ENCODE results near the gene WDR89.
"Not testable (repeated sequence)": the region's sequence is repeated elsewhere in the genome, so short reads cannot be mapped to it uniquely, and the experiment has no call there.

WDR89 gene

GRCh38 chr14:63594455-63595372 lies 47.0 kb downstream of the WDR89 start:
- no peak for TF ChIP-seq ZFX (IDR thresholded peaks at IDR 0.05; ENCODE audit: borderline replicate concordance)
- TF ChIP-seq, protein P1, sequence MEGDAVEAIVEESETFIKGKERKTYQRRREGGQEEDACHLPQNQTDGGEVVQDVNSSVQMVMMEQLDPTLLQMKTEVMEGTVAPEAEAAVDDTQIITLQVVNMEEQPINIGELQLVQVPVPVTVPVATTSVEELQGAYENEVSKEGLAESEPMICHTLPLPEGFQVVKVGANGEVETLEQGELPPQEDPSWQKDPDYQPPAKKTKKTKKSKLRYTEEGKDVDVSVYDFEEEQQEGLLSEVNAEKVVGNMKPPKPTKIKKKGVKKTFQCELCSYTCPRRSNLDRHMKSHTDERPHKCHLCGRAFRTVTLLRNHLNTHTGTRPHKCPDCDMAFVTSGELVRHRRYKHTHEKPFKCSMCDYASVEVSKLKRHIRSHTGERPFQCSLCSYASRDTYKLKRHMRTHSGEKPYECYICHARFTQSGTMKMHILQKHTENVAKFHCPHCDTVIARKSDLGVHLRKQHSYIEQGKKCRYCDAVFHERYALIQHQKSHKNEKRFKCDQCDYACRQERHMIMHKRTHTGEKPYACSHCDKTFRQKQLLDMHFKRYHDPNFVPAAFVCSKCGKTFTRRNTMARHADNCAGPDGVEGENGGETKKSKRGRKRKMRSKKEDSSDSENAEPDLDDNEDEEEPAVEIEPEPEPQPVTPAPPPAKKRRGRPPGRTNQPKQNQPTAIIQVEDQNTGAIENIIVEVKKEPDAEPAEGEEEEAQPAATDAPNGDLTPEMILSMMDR (IDR thresholded peaks at IDR 0.05): no peak
- H3K27ac ChIP-seq: no peak overlapping the region

DNA sequence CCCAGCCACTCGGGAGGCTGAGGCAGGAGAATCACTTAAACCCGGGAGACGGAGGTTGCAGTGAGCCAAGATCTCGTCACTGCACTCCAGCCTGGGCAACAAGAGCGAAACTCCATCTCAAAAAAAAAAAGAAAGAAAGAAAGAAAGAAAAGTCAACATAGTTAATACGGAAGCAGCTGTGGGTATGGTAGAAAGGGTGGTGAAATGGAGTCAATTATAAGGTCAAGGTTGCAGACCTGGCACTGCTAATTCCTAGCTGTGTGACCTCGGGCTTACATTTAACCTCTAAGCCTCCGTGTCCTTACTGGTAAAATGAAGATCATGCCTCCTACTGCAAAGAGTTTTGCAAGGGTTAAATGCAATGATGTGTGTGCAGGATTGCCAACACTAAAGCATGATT lies 58.6 kb downstream of the WDR89 start:
- H3K27ac ChIP-seq: not testable (repeated sequence)

- no peak overlapping the region for H3K27ac ChIP-seq
- TF ChIP-seq, protein P1 (IDR thresholded peaks at IDR 0.05): no peak
- no peak for TF ChIP-seq ZFX (IDR thresholded peaks at IDR 0.05; ENCODE audit: borderline replicate concordance)
Observed at GRCh38 chr14:63581491-63581890, 60.2 kb downstream of the WDR89 start.

DNA sequence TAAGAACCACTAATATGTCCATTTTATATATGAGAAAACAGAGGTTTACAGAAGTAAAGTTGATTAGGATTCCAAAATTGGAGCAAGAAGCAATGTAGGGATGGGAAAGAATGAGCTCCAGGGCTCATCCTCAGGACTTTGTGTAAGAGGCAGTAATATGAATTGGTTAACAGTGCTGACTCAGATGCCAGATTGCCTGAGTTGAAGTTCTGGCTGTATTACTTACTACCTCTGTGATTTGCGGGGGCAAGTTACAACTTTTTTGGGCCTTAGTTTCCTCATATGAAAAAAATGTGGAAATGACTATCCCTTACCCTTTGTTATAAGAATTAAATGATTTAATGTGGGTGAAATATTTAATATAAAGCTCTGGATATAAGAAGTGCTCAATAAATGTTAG lies 63.4 kb downstream of the WDR89 start:
- TF ChIP-seq, protein P1 (IDR thresholded peaks at IDR 0.05): no peak
- TF ChIP-seq ZFX (IDR thresholded peaks at IDR 0.05; ENCODE audit: borderline replicate concordance): no peak
- H3K27ac ChIP-seq: no peak overlapping the region

- TF ChIP-seq, protein P1 (IDR thresholded peaks at IDR 0.05): no peak
- TF ChIP-seq ZFX (IDR thresholded peaks at IDR 0.05; ENCODE audit: borderline replicate concordance): no peak
- no peak overlapping the region for H3K27ac ChIP-seq
Observed at GRCh38 chr14:63573581-63573980, 68.1 kb downstream of the WDR89 start.

GRCh38 chr14:63565448-63565847 lies 76.2 kb downstream of the WDR89 start:
- TF ChIP-seq ZFX (IDR thresholded peaks at IDR 0.05; ENCODE audit: borderline replicate concordance): no peak
- TF ChIP-seq, protein P1 (IDR thresholded peaks at IDR 0.05): no peak
- H3K27ac ChIP-seq: no peak overlapping the region

- no peak for TF ChIP-seq ZFX (IDR thresholded peaks at IDR 0.05; ENCODE audit: borderline replicate concordance)
- TF ChIP-seq, protein P1 (IDR thresholded peaks at IDR 0.05): no peak
- H3K27ac ChIP-seq: no peak overlapping the region
Observed at GRCh38 chr14:63564318-63564717, 77.4 kb downstream of the WDR89 start.

All from 22Rv1 (cell line).